ENCODE measurements around the gene PSIP1. TPM values are rescaled to one million over a fixed set of nuclear protein-coding genes. Genes with fewer than 3 reads are reported as not detected.

PSIP1 gene
- total and polyA plus RNA-seq, 9 of the 15 experiments (the other 6 are each of a cell fraction or from before 2014, with no cell fraction given): 18.8 to 119 (median 59.9) TPM

GRCh38 chr9:15484802-15485201 lies 26.0 kb downstream of the PSIP1 start:
- POLR2A ChIA-PET: no interaction called here
- intact Hi-C loops (cut with micrococcal nuclease): no loop called here
- ATAC-seq: no peak

GRCh38 chr9:15482146-15482545 lies 28.6 kb downstream of the PSIP1 start:
- no peak for ATAC-seq
- FAIRE-seq: no peak
- WGBS (ENCODE audit: insufficient coverage, low coverage, missing lambda C conversion rate): 45% methylated on average over 1 of the region's 1 CpG
- H4K20me1 ChIP-seq (replicated peaks; ENCODE audit: control insufficient read depth, insufficient read depth, low read length): 0 out of 2 replicates have a peak, but pooled peaks cover 2% of the 10 kb centered on the region
- no peak overlapping the region for H3K9ac ChIP-seq (ENCODE audit: insufficient read depth in 1 of 2, low read depth in 2 of 2, low read length in 2 of 2)
- in situ Hi-C loops (cut with MboI) (no loop called here), intact Hi-C loops (cut with micrococcal nuclease) (no loop called here)
- no peaks in the 10 kb centered on the region for H3K9me3 ChIP-seq (replicated peaks; ENCODE audit: control insufficient read depth, insufficient read depth, low read depth, low read length)
- H3K4me2 ChIP-seq (ENCODE audit: insufficient read depth, low read length): no peak overlapping the region
- ChIA-PET POLR2A (interaction anchor here (0.7 to 0.9 kb wide), 2 partner anchors 14 to 50 kb away, joined by 4 read pairs; no protein-coding TSS in a partner anchor), CTCF (ENCODE audit: low intra/inter-chr PET ratio) (no interaction called here)
- no peak overlapping the region for H3K4me3 ChIP-seq
- BruUV-seq (replicated peaks): no TSS peak
- no peaks in the 10 kb centered on the region for H3K4me1 ChIP-seq (replicated peaks in 1 of 2; ENCODE audit: control insufficient read depth in 2 of 2, insufficient read depth in 2 of 2, low read length in 2 of 2)
- no peak for TF ChIP-seq MCM3 (IDR thresholded peaks at IDR 0.05)
- no peak for TF ChIP-seq CCAR2 (IDR thresholded peaks at IDR 0.05; ENCODE audit: low read depth, low read length)
- TF ChIP-seq ZEB2 (IDR thresholded peaks at IDR 0.05): no peak
- no peak for TF ChIP-seq BRF2 (IDR thresholded peaks at IDR 0.05; ENCODE audit: borderline replicate concordance, insufficient read depth, insufficient read length)
- no peak for TF ChIP-seq NR2F6 (CRISPR knock-in tag; IDR thresholded peaks at IDR 0.05)
- TF ChIP-seq ZFP30 (CRISPR knock-in tag; IDR thresholded peaks at IDR 0.05; ENCODE audit: borderline replicate concordance): no peak
- no peak for TF ChIP-seq ZNF584 (CRISPR knock-in tag; IDR thresholded peaks at IDR 0.05; ENCODE audit: low read depth)
- TF ChIP-seq POLR3A (IDR thresholded peaks at IDR 0.05; ENCODE audit: borderline replicate concordance, extremely low read depth, insufficient read depth, insufficient read length): no peak
- H3K27ac ChIP-seq (ENCODE audit: extremely low read depth, low read depth, low read length): no peak overlapping the region
- no peaks in the 10 kb centered on the region for H3K27me3 ChIP-seq (ENCODE audit: control insufficient read depth in 2 of 2, insufficient read depth in 2 of 2, low read length in 2 of 2)
- no peak overlapping the region for H2AFZ ChIP-seq (ENCODE audit: low read depth, low read length)
- H3K36me3 ChIP-seq (ENCODE audit: control insufficient read depth, insufficient read depth, low read length): peaks cover 61% of the 10 kb centered on the region
- H3K79me2 ChIP-seq (ENCODE audit: control insufficient read depth, insufficient read depth, low read length): no peaks in the 10 kb centered on the region; the same call in 2 of the 3 replicates
- no peaks in the 10 kb centered on the region for H3K9me1 ChIP-seq (ENCODE audit: control insufficient read depth, insufficient read depth, low read length)
- DNase-seq (ENCODE audit: extremely low read depth in 1 of 4, low spot score in 3 of 4): no peak

More at GRCh38 chr9:15484802-15485201, 26.0 kb downstream of the PSIP1 start:
- in situ Hi-C loops (cut with MboI): no loop called here
- Histone ChIP-seq H3K4me3 (no peak overlapping the region), H3K79me2 (ENCODE audit: control insufficient read depth, insufficient read depth, low read length) (no peaks in the 10 kb centered on the region; the same call in 2 of the 3 replicates), H3K4me2 (ENCODE audit: insufficient read depth, low read length) (no peak overlapping the region), H3K9me3 (replicated peaks; ENCODE audit: control insufficient read depth, insufficient read depth, low read depth, low read length) (no peaks in the 10 kb centered on the region), H3K27ac (ENCODE audit: extremely low read depth, low read depth, low read length) (no peak overlapping the region), H4K20me1 (replicated peaks; ENCODE audit: control insufficient read depth, insufficient read depth, low read length) (0 out of 2 replicates have a peak, but pooled peaks cover 2% of the 10 kb centered on the region), H3K4me1 (replicated peaks in 1 of 2; ENCODE audit: control insufficient read depth in 2 of 2, insufficient read depth in 2 of 2, low read length in 2 of 2) (no peaks in the 10 kb centered on the region), H3K9me1 (ENCODE audit: control insufficient read depth, insufficient read depth, low read length) (no peaks in the 10 kb centered on the region), H3K9ac (ENCODE audit: insufficient read depth in 1 of 2, low read depth in 2 of 2, low read length in 2 of 2) (no peak overlapping the region), H3K36me3 (ENCODE audit: control insufficient read depth, insufficient read depth, low read length) (peaks cover 57% of the 10 kb centered on the region), H2AFZ (ENCODE audit: low read depth, low read length) (no peak overlapping the region), H3K27me3 (ENCODE audit: control insufficient read depth in 2 of 2, insufficient read depth in 2 of 2, low read length in 2 of 2) (no peaks in the 10 kb centered on the region)
- CTCF ChIA-PET (ENCODE audit: low intra/inter-chr PET ratio): no interaction called here
- BruUV-seq (replicated peaks): no TSS peak
- DNase-seq (ENCODE audit: extremely low read depth in 1 of 4, low spot score in 3 of 4): no peak
- FAIRE-seq: no peak
- WGBS (ENCODE audit: insufficient coverage, low coverage, missing lambda C conversion rate): no CpG with 5 or more reads among the region's 6 CpGs
- TF ChIP-seq, protein P1, sequence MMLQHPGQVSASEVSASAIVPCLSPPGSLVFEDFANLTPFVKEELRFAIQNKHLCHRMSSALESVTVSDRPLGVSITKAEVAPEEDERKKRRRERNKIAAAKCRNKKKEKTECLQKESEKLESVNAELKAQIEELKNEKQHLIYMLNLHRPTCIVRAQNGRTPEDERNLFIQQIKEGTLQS (IDR thresholded peaks at IDR 0.05): no peak
- TF ChIP-seq, protein P1 (CRISPR knock-in tag; conservative IDR thresholded peaks at IDR 0.05): no peak

All from K562 (cell line).